Fibroblast of the aortic adventitia (primary cell): Measurements from ENCODE around the gene FAM89A. TPM values are rescaled to one million over a fixed set of nuclear protein-coding genes. Genes with fewer than 3 reads are reported as not detected.
A peak's percentile ranks its signal among the peaks of the same experiment; 100 is the strongest.

Experiments
- DNase-seq: peaks from one replicate; pipeline ENCODE4 v3.0.0-alpha.2; 2010; ENCODE audit warnings: low read depth
- H3K4me3 ChIP-seq: 2 replicates; pipeline ENCODE4 v1.5.1; 2011; ENCODE audit warnings: low read depth, mild to moderate bottlenecking, control low read depth, low read length, moderate library complexity
- total RNA-seq: library from RNA; depleted of rRNA; stranded (reverse); fragments of >200 nt; gene quantifications from 2 replicates; pipeline ENCODE4 v1.2.3, GENCODE V29; 2012; ENCODE audit warnings: low replicate concordance
- TF ChIP-seq, protein P1 (sequence below): IDR thresholded peaks from 2 replicates; pipeline ENCODE4 v1.5.1; 2011; ENCODE audit warnings: mild to moderate bottlenecking, low read length, control low read depth, inconsistent platforms; ENCODE audit not compliant: insufficient read depth

Gene FAM89A
- total RNA-seq, 1 donor: 2.0 TPM

DNA sequence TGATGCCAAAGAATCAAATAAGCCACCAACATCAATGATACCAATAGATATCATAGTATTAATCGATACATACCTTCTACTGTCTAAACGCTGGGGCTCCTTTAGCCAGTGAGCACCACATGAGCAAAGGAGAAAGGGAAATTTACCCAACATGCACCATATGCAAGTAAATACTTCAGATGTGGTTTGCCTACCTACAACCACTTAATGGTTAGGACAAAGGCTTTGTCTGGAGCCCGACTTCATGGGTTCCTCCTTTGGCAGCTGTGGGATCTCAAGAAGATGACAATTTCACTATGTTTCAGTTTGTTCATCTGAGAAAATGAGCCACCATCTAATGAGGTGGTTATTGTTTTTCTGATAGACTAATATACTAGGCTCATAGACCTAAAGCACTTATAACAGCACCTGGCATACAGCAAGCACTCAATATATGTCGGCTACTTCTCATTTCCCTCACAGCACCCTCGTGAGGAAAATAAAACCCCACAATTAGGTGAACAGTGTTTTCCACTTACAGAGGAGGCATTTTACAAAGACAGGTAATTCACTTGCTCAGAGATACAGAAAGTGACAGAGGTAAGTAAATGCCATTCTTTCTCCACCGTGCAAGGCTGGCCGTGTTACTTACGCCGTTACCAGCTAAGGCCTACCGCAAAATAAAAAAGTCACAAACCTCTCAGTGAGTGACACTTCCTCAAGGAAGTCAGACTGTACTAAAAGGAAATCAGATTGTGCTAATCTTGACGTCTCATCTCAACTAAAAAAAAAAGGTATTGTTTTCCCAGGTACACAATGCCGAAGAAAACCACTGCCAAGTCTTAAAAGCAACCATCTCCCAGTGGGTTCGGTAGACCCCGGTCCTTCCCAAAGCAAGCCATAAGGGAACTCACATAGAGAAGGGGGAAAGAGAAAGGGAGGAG, 63.0 kb downstream of the FAM89A start:
- TF ChIP-seq, protein P1, sequence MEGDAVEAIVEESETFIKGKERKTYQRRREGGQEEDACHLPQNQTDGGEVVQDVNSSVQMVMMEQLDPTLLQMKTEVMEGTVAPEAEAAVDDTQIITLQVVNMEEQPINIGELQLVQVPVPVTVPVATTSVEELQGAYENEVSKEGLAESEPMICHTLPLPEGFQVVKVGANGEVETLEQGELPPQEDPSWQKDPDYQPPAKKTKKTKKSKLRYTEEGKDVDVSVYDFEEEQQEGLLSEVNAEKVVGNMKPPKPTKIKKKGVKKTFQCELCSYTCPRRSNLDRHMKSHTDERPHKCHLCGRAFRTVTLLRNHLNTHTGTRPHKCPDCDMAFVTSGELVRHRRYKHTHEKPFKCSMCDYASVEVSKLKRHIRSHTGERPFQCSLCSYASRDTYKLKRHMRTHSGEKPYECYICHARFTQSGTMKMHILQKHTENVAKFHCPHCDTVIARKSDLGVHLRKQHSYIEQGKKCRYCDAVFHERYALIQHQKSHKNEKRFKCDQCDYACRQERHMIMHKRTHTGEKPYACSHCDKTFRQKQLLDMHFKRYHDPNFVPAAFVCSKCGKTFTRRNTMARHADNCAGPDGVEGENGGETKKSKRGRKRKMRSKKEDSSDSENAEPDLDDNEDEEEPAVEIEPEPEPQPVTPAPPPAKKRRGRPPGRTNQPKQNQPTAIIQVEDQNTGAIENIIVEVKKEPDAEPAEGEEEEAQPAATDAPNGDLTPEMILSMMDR: no peak
- H3K4me3 ChIP-seq: peak overlapping the region; percentile 94
- no peak for DNase-seq

DNA sequence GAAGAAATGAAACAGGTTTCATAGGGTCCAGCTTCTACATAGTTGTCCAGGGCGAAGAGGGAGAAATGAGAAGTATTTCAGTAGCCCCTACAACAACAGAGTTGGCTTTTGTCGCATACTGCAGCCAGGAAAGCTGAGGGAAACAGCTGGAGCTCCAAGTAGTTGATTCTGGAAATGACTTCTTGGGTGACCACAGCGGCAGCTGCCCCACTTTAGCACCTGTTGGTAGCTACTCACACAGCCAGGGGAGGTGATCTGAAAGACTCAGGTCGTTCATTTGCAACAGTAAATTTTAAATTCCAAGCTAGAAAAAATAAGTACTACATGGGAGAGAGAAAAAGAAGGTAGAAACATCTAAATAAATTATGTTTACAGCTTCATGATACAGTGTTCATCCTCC, 63.7 kb downstream of the FAM89A start:
- DNase-seq: no peak
- TF ChIP-seq, protein P1: no peak
- H3K4me3 ChIP-seq: no peak overlapping the region

DNA sequence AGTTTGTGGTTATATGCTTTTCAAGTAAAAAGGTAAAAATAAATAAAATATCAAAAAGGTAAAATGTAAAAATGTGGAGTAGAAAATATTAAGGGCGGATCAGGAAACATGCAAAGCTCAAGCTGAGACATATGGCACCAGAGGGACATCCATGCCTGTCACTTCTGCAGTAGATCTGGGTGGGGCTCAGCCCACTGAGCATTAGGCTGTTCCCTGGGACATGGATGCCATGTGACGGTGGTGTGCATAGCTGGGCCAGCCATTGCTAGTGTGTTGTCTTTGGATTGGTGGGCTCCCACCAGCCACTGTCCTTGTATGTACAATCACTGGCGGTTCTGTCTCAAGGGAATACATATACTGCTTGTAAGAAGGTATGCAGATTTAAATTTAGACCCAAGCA, 64.4 kb downstream of the FAM89A start:
- TF ChIP-seq, protein P1: no peak
- no peak overlapping the region for H3K4me3 ChIP-seq
- DNase-seq: no peak

DNA sequence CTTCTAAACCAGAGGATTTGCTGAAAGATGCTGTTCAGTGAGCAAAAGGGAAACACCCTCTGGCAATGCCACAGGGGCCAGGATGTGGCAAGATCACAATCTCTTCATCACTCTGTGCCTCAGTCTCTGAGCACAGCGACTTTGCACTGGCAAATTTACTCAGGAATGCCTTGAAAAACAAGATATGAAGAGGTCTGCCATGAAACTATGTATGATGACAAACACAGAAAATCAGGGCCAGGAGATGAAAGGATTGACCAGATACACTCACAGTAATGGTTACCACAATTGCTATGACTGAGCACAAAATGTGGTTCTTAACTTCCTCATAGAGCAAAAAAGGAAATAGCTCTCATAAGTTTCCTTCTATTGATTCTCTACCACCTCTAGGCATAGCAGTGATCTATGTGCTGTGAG, 67.2 kb downstream of the FAM89A start:
- peak; percentile 8 for DNase-seq

DNA sequence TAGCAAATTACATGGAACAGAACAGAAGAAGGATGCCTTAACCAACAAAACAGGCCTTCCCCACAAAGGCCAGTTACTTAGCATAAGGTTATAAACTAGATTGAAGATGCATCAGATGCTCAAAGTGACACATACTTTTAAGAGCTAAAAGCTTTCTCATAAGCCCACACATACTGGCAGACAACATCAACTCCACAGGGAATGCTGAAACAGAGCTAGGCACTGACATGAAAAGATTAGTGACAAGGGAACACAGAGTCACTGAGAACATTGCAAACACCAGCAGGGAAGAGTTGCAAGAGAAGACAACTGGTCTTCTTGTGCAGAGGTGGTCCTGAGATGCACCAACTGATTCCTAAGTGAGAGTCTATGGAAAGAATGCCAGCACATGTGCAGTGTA, 68.3 kb downstream of the FAM89A start:
- H3K4me3 ChIP-seq: no peak overlapping the region
- TF ChIP-seq, protein P1: no peak
- DNase-seq: no peak

More for the DNA sequence above, 67.2 kb downstream of the FAM89A start:
- TF ChIP-seq, protein P1: no peak
- H3K4me3 ChIP-seq: no peak overlapping the region

DNA sequence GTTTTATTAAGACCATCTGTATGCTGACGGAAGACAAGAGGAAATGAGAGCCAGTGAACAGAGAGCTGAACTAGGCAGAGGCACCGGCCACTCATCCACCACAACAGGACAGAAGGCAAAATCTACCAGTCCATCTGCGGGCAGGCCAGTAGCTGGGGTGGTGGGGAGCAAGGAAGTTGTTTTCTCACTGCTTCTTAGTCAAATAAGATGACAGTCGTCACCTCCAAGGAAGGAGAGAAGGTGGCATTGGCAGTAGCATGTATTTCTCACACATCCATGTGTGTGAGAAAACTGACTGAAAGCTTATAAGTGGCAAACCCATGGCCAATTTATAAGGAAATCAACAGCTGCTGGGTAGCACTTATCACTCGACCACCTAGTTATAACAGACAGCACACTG, 69.6 kb downstream of the FAM89A start:
- no peak for DNase-seq
- no peak overlapping the region for H3K4me3 ChIP-seq
- TF ChIP-seq, protein P1: no peak

Other genes starting within 250 kb of the FAM89A start
- 75.6 and 98.9 TPM in 2 replicates for gene C1orf198, start 171.7 kb downstream of the FAM89A start, total RNA-seq
- 7.4 and 15.1 TPM in 2 replicates for gene TTC13, start 61.4 kb downstream of the FAM89A start, total RNA-seq
- 17.7 and 19.1 TPM in 2 replicates for gene ARV1, start 61.2 kb downstream of the FAM89A start, total RNA-seq
- gene TRIM67, start 121.8 kb upstream of the FAM89A start, total RNA-seq: not detected in 2 replicates
- 25.7 and 54.8 TPM in 2 replicates for gene GNPAT, start 201.0 kb upstream of the FAM89A start, total RNA-seq